Erythroblast (primary cell): Measurements from ENCODE around the gene MDK.
A peak's percentile ranks its signal among the peaks of the same experiment; 100 is the strongest.

ENCODE experiments used
- DNase-seq, 2 experiments: peaks; one replicate each; lab custom pipeline; 2025; lab: John Stamatoyannopoulos, UW
- GATA1 ChIP-seq: IDR thresholded peaks from 2 replicates; pipeline ENCODE4 v1.6.1; 2011; ENCODE audit warnings: low read depth, mild to moderate bottlenecking, control low read depth, low read length, moderate library complexity
- POLR2A ChIP-seq: IDR thresholded peaks from 2 replicates; pipeline ENCODE4 v1.6.1; 2011; ENCODE audit warnings: mild to moderate bottlenecking, low read length

Gene MDK

GRCh38 chr11:46341454-46341853, 40.0 kb upstream of the MDK start:
- TF ChIP-seq GATA1 = no peak
- TF ChIP-seq POLR2A = no peak
- DNase-seq = no peak

DNA sequence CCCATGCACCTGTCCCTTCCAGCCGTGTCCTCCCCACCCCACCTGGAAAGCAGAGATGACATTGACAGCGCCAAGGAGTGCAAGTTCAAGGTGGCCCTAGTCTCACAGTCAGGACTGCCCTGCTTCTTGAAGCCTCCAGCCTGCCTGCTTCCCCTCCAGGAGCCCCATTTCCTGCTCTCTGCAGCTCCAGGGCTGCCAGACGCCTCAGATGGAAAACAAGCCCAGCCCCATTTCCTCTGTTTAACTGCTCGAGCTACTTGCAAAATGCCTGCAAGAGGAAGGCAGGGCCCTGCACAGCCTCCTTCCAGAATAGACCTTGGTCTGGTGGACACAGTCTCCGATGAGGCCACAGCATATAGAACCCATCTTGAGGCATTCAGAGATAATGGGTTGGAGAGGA, 39.2 kb upstream of the MDK start:
- DNase-seq = no peak
- TF ChIP-seq POLR2A = no peak
- no peak for TF ChIP-seq GATA1

- TF ChIP-seq GATA1 = no peak
- TF ChIP-seq POLR2A = no peak
- no peak for DNase-seq
These were observed 37.9 kb upstream of the MDK start for GRCh38 chr11:46343520-46343919.

DNA sequence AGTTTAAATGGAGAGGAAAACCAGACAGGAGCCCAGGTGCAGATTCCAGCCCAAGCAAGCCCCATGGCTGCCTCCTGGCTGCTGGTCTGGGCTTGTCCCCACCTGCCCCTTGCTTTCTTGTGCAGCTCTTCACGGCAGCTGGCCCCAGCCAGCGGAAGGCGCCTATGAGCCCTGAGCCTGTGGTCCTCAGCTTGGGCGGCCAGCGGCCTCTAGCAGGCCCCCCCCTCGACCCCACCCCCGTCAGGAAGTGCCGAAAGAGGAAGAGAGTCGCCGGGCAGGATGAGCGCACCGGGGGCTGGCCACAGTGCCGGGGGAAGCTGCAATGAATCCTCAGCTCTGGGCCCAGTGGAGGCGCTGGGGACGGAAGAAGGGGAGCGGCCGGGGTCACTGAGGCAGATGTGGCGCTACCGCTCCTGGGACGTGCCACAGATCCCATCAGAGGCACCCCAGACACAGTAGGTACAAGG, 36.3 kb upstream of the MDK start:
- DNase-seq = no peak
- TF ChIP-seq GATA1 (no peak), POLR2A (no peak)

DNA sequence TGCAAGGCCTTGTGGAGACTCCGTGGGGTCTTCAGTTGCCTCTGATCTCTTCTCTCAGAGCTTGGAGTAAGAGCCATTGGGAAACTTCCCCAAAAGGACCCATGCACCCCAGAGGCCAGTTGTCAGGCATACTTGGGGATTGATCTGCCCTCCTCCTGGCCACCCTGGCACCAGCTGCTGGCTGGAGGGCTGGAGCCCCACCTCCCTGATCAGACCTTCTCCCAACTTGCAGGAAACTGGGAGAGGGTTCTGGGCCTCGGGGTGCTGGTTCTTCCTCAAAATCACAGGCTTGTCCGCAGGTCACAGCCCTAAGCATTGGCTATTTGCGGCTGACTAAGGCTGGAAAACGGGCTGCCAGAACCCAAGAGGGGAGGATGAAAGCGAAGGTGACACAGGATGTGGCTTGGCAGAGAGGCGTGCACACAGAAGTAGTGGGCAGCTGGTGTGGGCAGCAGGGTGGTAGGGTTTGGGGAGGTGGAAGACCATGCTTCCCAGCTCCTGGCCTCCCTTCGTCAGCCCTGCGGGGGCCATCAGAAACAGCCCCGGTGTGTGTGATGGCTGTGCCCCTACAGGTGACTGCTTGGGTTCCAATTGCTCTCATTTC, 35.5 kb upstream of the MDK start:
- DNase-seq = no peak
- TF ChIP-seq POLR2A = no peak
- no peak for TF ChIP-seq GATA1

GRCh38 chr11:46346886-46347636, 34.4 kb upstream of the MDK start, which contains the start of gene DGKZ:
TSS of gene DGKZ (plus strand) at chr11:46347463. CDS start at chr11:46347660, 197 bp downstream.
- DNase-seq = peak; percentile 92 to 97
- TF ChIP-seq POLR2A = no peak
- TF ChIP-seq GATA1 = no peak

- TF ChIP-seq GATA1 (no peak), POLR2A (no peak)
- DNase-seq = peak; percentile 35 to 58
These were observed 33.7 kb upstream of the MDK start for GRCh38 chr11:46347637-46348311.

- peak in 1 of 2 experiments; percentile 21 for DNase-seq
These were observed 32.7 kb upstream of the MDK start for GRCh38 chr11:46348566-46349401.

GRCh38 chr11:46350695-46351094, 30.8 kb upstream of the MDK start:
- no peak for TF ChIP-seq GATA1
- no peak for TF ChIP-seq POLR2A
- DNase-seq = no peak

More at GRCh38 chr11:46348566-46349401, 32.7 kb upstream of the MDK start:
- TF ChIP-seq GATA1 (no peak), POLR2A (no peak)

- no peak for DNase-seq
- no peak for TF ChIP-seq GATA1
- TF ChIP-seq POLR2A = no peak
These were observed 30.3 kb upstream of the MDK start for GRCh38 chr11:46351148-46351547.

DNA sequence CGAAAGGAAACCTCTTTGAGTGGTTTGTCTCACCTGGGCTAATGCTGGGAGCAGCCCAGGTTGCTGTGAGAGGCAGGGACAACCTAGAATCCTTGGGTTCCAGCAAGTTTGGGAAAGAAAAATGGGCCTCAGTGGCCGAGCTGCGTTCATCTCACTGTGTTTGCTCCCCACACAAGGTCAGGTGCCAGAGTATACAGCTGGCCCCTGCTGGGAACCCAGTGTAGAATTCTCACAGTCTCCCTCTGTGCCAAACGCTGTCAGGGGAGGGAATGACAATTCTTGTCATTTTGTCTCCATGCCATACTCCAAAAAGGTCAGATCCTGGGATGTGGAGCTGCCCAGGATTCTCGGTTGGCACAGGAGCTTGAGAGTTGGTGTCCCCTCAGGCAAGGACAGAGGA, 29.9 kb upstream of the MDK start:
- TF ChIP-seq POLR2A = no peak
- TF ChIP-seq GATA1 = no peak
- no peak for DNase-seq

DNA sequence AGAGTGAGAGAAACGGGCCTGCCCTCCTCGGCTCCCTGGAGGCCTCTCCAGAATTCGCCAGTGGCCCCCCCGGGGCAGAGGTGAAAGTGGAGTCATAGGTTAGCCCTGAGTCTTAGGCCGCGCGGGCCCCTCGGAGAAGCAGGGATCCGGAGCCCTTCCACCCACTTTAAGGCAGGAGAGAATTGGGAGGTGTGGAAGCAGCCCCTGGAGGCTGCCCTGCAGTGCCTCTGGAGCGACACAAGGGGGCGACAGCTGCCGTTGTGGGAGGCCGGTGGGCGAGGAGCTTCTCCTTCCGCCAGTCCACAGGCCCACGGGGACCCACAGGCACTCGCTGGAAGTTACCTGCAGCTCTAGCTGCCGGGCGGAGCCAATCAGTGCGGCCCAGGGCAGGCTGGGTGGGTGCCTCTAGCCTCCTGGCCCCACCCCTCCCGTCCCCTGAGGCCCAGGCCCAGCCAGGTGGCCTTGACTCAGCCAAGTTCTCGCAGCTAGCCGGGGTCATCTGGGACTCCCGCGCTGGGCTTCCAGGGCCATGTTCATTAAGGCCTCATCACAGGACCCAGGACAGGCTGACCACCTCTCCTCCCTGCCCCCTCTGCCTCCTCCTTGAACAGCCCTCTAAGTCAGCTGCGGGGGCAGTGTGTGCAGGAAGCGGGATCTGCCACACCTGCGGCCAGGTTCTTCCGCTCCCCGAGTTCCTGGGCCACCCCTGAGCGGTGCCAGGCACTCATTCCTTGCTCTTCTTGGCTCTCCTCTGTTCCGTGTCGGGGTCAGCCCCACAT, 29.2 kb upstream of the MDK start:
- TF ChIP-seq POLR2A (no peak), GATA1 (no peak)

DNA sequence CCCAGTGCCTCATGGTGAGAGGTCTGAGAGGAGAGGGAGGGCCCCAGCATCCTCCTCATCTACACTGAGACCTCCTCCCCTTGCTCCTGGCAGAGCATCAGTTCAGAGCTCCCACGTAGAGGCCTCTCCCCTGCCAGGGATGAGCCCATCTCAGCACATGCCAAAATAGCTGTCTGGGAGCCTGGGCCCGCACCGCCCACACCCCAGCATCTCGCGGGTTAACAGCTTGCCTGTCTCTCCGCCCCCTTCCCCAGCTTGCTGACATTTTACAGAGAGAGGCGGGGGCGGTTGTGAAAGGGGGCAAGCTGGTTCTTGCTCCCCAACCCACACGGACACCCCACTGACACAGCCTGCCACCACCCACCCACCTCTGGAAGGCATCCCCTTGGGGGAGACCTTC, 27.8 kb upstream of the MDK start:
- TF ChIP-seq GATA1 = no peak
- TF ChIP-seq POLR2A = no peak
- DNase-seq = no peak

More for the DNA sequence above, 29.2 kb upstream of the MDK start:
- DNase-seq = peak; percentile 61 to 69
